Measurements from ENCODE around the gene MAN1A1.

MAN1A1 gene

DNA sequence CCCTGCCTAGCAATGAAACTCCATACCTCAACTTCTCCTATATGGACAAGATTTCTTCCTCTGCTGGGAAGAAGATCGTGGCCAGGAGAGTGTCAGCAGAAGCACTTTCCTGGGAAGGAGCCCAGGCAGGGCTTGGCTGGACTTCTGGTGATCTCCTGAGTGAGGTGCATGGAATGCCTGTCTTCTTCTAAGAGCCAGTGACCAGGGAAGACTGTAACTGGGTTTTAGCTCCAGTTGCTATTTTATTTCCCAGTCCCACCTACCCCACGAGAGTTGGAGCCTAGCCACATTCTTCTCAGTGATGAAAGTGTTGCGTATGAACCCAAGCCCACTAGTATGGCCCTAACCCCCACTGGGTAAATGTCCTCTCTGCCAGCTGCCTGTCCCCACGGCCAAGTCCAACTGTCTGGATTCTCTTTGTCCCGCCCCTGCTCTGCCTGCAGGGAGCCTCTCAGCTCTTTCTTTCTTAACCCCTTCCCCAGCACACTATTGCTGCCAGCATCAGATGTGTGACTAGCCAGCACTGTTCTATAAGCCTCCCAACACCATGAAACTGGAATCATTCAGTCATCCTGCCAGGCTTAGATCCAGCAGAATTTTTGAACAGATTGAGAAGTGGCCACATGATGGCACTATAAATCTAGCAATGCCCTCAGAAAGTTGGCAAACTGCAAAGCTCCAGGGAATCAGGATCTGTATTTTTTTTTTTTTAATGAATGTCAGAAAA, 201.3 kb downstream of the MAN1A1 start:
- no peak for DNase-seq (ENCODE audit: low read depth in 1 of 2, low spot score in 1 of 2)

DNA sequence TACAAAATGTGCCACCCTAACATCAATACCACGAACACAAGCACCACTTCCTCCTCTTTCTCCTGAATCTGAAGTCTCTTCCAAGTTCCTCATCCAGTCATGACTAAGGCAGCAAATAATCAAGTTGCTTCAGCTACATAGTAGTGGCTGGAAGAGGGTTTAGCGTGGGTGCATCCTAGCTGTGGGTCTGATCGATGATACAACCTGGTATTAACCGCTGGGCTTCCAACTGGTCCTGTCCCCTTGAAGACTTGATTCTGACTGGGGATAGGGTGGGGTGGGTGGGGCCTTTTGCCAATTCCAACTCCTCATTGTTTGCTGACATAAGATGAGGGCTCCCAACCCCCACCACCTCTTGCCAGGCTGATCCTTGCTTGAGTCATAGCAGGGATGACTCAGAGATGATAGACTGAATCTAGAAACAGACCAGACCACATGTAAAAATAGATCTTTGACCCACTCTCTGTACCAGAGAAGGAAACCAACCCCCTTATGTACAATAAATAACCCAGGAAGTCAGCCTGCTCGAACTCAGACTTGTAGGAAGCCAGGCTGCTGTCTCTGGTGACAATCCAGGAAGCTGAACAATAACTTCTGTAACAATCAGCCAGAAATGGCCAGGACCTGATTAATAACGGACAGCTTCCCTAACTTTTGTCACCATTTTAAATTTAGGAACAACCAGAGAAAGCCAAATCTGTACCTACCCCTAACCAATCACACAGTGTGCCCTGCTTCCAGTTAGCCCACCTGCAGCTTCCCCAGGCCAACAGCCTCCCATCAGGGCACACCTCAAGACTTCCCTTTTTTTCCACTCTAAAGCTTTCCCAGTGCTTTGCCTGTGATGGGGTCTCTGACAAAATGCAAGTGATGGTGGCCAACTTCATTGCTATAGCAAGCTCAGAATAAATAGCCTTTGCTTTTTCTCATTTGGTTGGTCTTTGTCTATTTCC, 202.2 kb downstream of the MAN1A1 start:
- no peak for DNase-seq (ENCODE audit: low read depth in 1 of 2, low spot score in 1 of 2)

GRCh38 chr6:119145111-119145510, 204.4 kb downstream of the MAN1A1 start:
- no peak for DNase-seq (ENCODE audit: low read depth in 1 of 2, low spot score in 1 of 2)

DNA sequence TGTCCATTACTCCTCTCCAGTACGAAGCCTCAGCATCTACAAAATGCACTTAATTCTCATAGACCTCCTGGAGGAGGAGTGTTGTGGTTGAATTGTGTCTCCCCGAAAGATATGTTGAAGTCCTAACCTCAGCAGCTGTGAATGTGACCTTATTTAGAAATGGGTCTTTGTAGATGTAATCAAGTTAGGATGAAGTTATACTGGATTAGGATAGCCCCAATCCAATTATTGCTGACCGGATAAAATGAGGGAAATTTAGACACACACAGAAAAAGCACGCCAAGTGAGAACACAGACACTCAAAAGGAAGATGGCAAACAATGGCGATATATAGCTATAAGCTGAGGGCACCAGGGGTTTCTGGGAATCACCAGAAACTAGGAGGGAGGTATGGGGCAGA, 206.9 kb downstream of the MAN1A1 start:
- DNase-seq (ENCODE audit: low read depth in 1 of 2, low spot score in 1 of 2), result no peak

GRCh38 chr6:119142041-119142440, 207.5 kb downstream of the MAN1A1 start:
- DNase-seq (ENCODE audit: low read depth in 1 of 2, low spot score in 1 of 2), result no peak

GRCh38 chr6:119140196-119141140, 209.1 kb downstream of the MAN1A1 start:
- no peak for DNase-seq (ENCODE audit: low read depth in 1 of 2, low spot score in 1 of 2)

DNA sequence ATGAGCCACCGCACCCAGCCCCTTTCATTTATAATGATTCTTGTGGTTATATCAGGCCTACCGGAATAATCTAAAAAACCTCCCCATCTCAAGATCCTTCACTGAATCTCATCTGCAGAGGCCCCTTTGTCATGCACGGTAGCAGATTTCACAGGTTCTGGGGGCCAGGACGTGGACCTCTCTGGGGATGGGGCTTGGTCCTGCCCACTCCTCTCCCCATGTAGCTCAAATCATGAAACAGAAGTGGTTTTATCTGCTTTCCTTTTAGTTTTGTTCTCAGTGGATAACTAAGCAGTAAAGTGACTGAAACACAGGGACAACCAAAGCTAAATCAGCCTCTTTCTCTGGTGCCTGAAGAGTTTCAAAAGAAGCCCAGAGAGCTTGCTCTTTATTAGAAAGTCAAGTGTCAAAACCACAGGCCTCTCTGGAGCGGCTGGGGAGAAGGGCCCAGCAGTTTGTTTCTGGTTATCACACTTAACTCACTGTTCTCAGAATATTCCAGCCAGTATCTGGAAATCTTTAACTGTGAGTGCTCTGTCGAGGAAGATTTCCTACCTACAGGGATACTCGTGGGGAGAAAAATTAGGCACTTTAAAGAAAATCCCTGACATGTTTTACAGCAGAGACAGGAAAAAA, 210.5 kb downstream of the MAN1A1 start:
- DNase-seq (ENCODE audit: low read depth in 1 of 2, low spot score in 1 of 2), result no peak

DNA sequence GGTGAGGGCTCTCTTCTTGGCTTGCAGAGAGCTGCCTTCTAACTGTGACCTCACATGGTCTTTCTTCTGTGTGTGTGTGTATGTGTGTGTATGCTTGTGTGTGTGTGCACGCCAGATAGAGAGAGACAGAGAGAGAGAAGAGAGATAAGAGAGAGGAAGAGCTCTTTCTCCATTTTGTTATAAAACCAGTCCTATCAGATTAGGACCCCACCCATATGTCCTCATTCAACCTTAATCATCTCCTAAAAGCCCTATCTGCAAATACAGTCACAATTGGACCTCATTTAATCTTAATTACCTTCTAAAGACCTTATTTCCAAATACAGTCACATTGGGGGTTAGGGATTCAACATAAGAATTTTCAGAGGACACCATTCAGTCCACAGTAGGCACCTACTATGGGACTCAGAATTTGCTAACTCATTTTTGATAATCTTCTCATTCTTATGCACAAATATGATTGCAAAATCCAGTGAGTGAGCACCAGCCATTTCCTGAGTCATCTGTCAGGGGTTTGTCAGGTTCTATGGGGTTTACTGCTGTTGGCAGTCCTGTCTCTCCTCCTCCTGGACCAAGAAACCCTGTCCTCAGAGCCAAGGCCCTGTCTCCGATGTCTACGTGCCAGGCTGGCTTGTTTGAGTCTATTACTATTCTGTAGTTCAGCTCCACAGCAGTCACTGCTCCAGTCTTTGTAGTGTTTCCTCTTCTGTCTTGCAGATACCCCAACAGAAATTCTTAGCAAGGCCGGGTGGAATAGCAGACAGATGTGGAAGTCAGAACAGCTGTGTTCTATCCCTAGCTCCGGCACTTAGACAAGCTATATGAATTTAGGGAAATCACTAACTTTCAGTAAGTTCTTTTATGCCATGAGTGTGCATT, 212.1 kb downstream of the MAN1A1 start:
- no peak for DNase-seq (ENCODE audit: low read depth in 1 of 2, low spot score in 1 of 2)

GRCh38 chr6:119134752-119135151, 214.8 kb downstream of the MAN1A1 start:
- DNase-seq (ENCODE audit: low read depth in 1 of 2, low spot score in 1 of 2), result no peak

DNA sequence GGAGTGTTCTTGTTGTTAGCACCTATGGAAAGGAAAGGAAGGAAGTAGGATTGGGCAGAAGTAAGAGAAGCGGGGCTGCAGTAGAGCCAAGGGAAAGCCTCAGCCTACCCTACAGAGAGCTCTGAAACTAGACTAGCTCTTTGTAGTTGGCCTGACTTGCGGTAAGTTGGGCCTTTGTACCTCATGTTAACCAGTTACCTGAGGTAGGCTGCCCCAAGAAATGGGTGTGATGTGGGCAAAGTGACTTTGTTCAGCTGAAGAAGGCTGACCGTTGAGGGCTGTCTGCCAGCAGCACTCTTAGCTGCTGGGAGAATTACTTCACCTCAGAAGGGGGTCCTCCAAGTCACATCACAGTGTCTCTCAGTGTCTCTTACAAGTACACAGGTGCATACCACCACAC, 216.2 kb downstream of the MAN1A1 start:
- no peak for DNase-seq (ENCODE audit: low read depth in 1 of 2, low spot score in 1 of 2)

DNA sequence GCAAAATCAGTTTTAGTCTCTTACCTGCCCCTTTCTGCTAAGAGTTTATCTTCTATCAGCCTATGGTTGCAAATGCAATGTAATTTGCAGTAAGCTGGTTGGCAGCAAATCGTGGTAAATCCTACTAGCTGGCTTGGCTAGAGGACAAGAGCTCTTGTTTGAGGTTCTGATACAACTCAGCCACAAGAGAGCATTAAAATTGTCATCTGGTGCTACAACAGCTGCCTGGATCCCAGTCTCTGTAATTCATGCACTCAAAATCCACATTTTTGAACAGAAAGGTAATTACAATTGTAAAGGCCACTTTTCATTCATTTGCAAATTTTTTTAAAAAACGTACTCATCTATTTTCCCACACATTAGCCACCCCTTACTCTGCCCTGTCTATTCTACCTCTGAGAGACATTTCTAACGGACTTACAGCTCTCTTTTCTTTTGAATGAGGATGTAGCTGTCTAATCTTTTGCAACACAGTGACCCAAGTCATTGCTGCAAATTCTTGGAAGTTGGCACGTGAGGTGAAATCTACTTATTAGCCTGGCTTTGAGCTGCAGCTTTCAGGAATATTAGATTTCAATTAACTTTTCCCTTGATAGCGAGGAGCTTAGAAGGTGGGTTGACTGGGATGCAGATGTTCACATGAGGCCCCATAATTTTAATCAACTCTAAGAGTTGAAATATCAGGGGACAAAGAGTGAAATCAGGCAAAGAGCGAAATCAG, 217.1 kb downstream of the MAN1A1 start:
- DNase-seq (ENCODE audit: low read depth in 1 of 2, low spot score in 1 of 2), result no peak

- no peak for DNase-seq (ENCODE audit: low read depth in 1 of 2, low spot score in 1 of 2)
Measured at GRCh38 chr6:119129968-119130484, 219.5 kb downstream of the MAN1A1 start.

GRCh38 chr6:119129148-119129967, 220.2 kb downstream of the MAN1A1 start:
- no peak for DNase-seq (ENCODE audit: low read depth in 1 of 2, low spot score in 1 of 2)

DNA sequence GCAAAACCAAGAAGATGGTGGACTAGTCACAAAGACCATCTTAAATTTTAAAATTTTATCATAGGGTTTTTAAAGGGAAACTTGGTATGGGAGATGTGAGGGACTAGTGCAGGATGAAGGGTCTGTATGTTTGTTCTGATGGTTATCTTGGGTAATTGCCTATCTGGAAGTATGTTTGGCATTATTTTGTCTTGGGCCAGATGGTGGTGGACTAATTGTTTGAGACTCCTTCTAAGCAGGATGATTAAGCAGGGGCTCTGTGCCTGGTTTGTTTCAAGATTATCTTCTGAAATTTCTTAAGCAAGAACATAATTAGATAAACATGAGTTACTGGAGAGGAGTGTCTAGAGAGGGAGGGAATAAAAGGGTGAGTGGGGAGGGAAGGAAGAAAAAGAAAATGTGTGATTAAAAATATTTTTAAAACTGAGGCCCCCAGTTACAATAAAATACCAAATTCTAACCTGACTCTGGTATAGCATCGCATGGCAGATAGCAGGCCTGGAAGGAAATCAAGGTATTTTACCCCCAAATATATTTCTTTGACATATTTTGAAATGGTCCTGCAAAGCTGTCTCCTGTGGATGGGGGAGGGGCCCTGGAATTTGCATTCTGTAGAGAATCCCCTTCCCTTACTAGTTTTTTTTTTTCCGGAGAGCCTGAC, 221.2 kb downstream of the MAN1A1 start:
- DNase-seq (ENCODE audit: low read depth in 1 of 2, low spot score in 1 of 2), result no peak

- DNase-seq (ENCODE audit: low read depth in 1 of 2, low spot score in 1 of 2), result no peak
Measured at GRCh38 chr6:119127627-119128026, 221.9 kb downstream of the MAN1A1 start.
